ENCODE results near the gene ZNF639.
A peak's percentile ranks its signal among the peaks of the same experiment; 100 is the strongest.
"Not testable (repeated sequence)": the region's sequence is repeated elsewhere in the genome, so short reads cannot be mapped to it uniquely, and the experiment has no call there.

Gene ZNF639, protein sequence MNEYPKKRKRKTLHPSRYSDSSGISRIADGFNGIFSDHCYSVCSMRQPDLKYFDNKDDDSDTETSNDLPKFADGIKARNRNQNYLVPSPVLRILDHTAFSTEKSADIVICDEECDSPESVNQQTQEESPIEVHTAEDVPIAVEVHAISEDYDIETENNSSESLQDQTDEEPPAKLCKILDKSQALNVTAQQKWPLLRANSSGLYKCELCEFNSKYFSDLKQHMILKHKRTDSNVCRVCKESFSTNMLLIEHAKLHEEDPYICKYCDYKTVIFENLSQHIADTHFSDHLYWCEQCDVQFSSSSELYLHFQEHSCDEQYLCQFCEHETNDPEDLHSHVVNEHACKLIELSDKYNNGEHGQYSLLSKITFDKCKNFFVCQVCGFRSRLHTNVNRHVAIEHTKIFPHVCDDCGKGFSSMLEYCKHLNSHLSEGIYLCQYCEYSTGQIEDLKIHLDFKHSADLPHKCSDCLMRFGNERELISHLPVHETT

DNA sequence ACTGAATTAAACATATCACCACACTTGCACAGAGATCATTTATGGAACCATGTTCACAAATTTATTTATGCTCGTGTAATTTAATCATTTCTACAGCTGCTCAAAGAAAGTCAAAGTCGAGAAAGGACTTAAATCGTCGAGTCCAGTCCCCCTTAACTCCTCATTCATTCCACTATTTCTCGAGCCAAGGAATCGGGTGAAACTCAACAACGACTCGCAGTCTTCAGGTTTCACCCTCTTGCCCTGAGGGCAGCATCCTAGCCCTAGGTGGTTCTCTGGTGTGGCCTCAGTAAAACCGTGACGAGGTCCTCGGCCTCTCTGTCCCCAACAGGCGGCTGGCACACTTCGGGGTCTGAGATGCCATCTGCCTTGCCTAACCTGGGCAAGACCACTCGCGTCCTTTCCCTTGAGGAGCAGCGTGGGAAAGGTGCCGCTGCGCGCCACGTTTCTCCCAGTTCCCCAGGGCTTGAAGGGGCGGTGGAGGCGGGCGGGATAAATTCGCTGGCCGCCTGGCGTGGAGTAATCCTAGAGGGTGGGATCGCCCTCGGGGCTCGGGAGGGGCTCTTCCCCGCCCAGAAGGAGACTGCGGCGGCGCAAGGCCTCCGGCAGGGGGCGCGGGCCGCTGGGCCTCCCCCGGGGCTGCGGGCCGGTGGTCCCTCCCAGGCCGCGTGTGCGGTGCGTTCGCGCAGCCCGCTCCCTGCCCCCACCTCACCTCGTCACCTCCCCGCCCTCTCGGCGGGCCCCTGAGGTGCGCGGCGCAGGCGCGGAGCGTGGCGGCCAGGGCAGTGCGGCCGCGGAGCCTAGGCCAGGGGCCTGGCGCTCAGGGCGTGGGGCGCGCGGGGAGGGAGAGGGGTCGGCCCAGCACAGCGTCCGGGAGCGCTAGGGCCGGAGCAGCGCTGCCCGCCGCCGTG lies at the start of gene ZNF639:
Gene ZNF639, plus strand, starts transcription at position 746 of the 911 bp plus-strand sequence. CDS start 5,263 bp downstream, outside the sequence.
- DNase-seq: peak; percentile 82 to 89

DNA sequence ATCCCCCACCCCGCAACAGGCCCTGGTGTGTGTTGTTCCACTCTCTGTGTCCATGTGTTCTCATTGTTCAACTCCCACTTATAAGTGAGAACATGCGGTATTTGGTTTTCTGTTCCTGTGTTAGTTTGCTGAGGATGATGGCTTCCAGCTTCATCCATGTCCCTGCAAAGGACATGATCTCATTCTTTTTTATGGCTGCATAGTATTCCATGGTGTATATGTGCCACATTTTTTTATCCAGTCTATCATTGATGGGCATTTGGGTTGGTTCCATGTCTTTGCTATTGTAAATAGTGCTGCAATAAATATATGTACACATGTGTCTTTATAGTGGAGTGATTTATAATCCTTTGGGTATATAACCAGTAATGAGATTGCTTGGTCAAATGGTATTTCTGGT lies 48.4 kb upstream of the ZNF639 start:
- not testable (repeated sequence) for DNase-seq

DNA sequence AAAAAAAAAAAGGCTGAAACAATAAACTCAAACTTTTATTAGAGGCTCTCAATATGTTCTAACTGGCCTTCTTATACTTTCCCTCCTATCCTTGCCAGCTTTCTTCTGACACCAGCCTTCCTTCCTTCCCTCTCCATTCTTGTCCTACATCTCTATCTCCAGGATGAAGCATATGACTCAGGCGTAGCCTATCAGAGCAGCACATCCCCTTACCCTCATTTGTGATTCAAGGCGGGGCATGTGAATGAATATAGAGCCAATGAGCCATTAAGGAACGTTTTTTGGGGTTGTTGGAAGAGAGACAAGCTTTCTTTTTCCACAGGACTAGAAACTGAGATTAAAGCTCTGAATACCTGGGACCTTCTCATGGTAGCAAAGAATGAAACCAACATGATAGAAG lies 46.8 kb upstream of the ZNF639 start:
- no peak for DNase-seq

DNA sequence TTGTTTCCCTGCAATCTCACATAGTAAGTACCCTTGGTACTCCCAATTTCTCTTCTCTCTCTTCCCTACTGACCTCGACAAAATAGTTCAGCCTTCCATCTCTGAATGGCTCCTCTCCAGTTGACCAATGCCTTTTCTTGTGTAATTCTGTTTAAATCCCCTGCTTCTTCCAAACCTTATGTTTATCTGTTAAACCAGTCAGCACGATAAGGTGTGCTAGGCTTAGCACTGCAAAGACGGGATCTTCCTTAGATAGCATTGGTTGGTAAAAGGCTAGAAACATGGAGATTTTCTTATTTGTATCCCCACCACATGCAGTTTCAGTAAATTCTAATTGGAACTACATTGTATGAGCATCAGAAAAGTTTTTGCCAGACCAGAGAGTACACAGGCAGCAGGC lies 46.1 kb upstream of the ZNF639 start:
- DNase-seq: no peak

DNA sequence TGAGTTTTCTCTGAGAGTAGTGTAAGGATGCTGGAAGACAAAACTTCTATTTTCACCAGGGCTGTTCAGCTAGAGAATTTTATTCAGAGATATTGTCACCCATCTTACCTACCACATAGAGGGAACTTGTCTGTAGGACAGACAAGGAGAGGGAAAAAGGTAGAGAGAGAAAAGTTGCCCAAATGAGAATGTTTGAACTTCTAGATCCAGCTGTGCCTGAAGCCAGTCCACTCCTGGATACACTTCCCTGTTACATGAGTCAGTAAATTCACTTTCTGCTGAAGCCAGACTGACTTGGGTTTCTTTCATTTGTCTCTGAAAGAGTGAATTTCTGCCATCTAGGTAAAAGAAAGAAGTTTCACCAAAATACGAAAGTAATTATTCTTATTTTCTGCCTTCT lies 44.7 kb upstream of the ZNF639 start:
- DNase-seq: no peak

DNA sequence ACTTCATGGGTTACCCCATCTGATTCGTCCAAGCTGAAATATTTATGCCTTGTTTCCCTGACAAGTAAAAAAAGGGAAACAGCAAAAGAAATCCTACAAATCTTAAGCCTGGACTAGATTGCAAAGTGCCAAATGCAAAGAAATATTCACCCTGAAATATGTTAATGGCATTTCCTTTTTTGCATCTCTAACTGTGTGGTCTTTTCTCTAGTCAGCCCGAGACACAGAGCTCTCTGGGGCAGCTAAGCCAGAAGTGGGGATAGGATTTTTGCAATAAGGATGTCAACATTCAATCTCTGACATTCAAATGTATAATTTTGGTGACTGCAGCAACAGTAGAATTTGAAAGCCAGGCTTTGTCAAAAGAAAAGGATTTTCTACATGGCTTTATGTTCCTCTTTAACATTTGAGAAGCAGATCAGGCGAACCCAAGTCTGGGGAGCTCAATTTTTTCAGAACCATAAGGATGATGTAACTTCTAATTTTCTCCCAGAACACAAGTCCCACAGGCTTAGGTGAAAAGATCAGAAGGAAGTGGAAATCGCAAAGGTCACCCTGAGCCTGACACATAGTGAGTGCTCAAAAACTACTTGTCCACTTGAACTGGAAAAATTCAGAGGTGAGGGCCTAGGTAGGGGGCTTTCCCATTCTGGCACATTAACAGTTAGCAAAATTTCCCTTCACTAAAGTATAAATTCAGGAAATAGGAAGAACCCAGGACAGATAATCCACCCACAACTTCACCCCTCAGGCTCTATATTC lies 43.7 kb upstream of the ZNF639 start:
- no peak for DNase-seq

DNA sequence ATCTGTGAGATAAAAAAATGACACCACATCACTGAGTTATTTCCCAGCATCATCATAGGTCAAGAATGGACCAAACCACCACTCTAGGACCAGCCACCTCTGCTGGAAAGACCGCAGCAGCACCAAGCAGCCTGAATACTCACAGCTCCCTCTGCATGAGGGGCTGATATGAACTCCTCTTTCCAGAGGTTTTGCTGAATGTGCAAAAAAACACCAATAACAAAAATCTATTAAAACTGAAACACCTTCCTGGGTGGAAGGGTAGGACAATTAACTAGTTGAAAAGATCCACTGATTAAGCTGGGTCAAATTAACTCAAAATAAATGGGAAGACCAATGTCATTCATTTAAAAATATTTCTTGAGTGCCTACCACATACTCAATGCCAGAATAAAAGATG lies 43.0 kb upstream of the ZNF639 start:
- DNase-seq: no peak

DNA sequence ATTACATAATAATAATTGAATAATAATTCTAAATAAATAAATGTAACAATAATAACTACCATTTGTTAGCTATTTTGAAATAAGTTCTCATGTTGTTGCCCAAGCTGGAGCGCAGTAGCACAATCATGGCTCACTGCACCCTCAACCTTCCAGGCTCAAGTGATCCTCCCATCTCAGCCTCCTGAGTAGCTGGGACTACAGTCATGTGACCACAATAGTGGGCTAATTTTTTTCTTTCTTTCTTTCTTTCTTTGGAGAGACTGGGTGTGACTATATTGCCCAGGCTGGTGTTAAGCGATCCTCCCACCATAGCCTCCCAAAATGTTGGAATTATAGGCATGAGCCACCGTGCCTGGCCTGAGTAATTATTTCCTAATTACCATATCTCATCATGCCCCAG lies 41.0 kb upstream of the ZNF639 start:
- DNase-seq: no peak

DNA sequence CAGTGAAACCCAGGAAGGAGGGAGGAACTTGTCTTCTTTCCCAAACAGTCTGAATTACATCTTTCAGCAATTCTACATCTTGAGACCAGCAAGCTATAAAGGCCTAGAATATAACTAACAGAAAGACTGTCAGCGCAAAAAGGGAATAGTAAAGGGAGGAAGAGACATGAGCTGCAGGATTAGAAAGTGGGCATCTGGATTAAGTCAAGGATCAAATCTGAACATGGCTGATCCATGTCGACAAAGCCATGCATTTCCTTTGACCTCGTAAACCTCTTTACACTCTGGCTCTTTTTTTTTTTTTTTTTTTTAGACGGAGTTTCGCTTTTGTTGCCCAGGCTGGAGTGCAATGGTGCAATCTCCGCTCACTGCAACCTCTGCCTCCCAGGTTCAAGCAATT lies 36.5 kb upstream of the ZNF639 start:
- DNase-seq: no peak

DNA sequence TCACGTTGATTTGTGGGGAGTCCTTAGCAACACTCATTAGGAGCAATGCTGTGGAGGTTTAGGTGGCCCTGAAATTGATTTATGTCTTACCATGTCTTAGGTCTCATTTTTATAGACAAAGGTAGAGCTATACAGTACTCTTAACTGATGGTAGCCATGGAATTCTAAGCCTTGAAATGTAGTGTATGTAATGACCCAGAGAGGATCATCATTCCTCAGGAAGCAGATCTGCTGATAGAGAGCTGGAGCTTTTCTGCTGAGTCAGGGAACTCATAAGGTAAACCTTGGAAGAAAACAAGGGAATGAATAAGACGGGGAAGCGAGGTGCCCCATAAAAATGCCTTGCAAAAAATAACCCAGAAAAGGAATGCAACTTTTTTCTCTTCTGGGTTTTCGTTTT lies 34.0 kb upstream of the ZNF639 start:
- DNase-seq: no peak

DNA sequence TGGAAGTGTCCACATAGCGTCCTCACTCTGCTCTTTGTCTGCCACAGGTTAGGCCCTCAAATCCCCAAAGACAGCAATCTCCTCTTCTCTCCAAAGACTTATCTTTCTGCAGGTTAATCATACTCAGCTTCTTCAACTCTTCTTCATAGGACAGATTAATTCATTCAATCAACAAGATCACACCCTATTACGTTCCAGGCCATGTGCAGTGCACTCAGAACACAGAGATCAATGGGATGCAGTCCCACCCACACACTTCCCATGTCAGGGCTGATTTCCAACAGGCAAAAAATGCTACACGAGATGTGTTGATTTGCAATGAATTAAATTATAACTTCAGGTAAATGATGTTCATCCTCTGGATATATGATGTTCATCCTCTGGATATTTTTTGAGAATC lies 33.5 kb upstream of the ZNF639 start:
- DNase-seq: no peak

DNA sequence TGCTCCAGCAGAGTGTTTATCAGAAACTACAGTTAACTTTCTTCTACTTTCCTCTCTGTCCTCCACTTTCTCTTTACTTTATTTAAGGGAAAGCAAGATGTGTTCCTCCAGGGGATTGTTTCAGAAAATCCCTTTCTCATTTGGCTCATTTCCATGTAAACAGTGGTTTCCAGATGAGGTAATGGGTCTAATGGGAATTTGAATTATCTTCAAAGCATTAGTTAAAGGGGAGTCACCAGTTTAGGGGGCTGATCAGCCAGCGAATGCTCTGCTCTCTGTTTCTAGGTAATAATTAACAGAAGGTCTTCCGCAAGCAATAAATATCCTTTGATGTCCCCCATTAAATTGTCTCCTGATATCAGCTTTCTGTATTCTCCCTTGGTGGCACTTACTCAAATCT lies 30.4 kb upstream of the ZNF639 start:
- DNase-seq: no peak

DNA sequence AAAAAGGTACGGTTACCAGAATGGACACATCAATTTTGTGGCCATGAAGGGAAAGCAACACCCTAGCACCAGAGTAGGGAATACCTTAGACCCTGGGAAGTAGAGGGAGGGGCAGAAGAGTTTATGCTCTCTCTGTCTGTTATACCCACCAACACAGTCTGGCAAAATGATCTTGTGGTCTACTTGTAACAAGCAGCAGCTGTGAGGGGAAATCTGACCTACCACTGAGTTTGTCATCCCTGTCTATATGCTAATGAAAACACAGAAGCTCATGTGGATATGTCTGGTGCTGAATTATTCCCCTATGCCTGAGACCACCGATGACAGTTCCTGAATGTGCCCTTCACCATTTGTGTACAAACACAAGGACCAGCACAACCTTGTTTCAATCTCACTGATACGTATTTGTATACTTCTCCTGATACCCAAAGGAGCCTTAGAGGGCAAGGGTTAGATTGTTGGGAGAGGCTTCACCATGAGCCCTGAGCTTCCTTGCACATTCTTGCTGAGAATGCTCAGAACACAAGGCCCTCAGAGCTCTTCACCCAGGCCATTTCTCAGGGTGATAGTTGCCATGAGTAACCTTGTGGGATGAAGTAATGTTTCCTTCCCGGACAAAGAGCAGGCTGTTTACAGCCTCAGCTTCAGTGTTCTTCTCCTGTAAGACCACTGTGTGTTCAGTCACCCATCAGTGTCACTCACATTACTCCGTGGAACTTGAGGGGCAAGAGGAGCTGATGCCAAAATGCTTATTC lies 24.7 kb upstream of the ZNF639 start:
- DNase-seq: no peak

DNA sequence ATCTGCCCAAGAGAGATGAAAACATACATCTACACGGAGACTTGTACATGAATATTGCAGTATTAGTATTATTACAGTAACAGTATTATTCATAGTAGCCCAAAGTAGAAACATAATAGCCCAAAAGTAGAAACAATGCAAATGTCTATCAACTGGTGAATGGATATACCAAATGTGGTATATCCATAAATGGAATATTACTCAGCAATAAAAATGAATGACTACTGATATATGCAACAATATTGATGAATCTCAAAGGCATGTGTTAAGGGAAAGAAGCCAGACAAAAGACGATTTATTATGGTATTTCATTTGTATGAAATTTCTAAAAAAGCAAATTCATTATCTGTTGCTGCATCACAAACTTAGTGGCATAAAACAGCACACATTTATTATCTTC lies 23.5 kb upstream of the ZNF639 start:
- no peak for DNase-seq

DNA sequence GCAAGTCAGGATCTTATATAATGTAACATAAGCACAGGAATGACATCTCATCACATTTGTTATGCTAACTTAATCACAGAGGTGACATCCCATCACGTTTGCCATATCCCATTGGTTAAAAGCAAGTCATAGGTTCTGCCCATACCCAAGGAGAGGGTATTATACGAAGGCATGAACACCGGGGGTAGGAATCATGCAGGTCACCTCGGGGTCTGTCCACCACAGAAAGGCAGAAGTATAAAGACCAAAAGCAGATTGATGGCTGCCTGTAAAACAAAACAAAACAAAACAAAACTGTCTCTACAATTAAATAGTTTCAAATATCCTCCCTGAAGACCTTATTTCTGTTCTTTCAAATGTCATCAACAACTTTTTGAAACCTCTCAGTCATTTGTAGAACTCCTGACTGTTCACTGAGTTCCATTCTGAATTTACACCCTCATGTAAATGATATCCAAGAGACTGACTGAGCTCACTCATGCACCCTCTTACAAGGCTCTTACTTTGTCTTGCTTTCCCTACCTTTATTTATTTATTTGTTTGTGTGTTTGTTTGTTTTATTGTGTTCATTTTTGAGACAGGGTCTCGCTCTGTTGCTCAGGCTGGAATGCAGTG lies 22.7 kb upstream of the ZNF639 start:
- DNase-seq: no peak

DNA sequence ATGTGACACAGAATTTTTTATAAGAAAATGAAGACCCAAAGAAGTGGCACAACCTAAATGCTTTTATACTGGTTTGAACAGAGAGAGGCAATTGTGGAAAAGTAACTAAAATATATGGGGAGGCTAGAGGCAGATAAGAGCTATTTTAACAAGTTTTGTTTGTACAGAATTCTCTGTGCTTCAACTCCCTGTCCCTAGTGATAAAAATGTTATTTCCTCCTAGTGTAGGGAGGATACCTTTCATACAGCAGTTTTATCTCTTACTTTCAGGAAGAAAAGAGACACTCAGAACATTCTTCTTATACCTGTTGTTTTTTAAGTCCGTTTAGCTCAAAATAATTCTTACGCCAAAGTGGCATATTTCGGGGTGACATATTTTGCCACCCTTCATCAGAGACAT lies 21.2 kb upstream of the ZNF639 start:
- DNase-seq: no peak

DNA sequence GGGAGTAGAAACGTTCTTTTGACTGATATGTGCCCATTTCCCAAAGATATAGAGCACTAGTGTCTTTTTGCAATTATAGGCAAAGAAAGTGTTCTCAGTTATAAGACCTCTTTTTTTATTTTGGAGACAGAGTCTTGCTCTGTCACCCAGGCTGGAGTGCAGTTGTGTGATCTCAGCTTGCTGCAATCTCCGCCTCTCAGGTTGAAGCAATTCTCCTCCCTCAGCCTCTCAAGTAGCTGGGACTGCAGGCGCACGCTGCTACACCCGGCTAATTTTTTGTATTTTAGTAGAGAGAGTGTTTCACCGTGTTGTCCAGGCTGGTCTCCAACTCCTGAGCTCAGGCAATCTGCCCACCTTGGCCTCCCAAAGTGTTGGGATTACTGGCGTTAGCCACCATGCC lies 20.7 kb upstream of the ZNF639 start:
- no peak for DNase-seq

DNA sequence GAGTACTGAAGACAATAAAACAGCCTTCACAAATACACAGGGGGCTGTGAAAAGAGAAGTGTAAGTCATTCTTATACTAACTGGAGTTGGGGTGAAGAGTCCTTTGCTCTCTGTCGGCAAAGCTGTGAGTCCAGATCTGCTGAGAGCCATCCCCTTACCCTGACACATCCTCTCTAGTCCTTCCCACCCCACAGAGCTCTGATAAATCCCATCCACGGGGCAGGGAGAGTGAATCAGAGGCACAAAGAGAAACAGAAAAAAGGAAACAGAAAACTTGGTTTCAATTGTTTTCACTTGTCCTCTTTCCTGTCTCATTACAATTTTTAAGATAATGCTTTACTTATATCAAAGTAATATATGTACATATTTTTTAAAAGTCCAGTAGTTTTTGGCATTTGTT lies 18.2 kb upstream of the ZNF639 start:
- no peak for DNase-seq

DNA sequence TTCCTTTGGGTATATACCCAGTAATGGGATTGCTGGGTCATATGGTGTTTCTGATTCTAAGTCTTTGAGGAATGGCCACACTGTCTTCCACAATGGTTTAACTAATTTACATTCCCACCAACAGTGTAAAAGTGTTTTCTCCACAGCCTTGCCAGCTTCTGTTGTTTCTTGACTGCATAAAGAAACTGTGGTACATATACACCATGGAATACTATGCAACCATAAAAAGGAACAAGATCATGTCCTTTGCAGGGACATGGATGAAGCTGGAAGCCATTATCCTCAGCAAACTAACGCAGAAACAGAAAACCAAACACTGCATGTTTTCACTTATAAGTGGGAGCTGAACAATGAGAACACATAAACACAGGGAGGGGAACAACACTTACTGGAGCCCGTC lies 15.5 kb upstream of the ZNF639 start:
- DNase-seq: not testable (repeated sequence)

DNA sequence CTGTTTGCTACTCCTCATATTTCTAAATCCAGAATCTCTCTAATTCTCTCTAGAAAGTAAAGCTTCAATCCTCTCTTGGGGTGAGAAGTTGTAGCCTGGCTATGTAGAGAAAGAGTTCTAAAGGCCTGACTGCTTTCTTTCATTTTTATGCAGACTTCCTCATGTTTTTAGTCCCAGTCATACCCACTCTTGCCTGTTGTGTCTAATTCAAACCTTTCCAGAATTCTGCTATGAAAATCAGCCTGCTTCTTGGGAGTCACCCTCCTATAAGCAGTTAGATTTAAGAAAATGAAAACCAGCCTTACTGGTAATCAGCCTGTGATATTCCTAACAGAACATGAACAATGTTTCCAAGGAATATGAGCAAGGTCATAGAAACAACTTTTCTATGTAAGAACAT lies 14.8 kb upstream of the ZNF639 start:
- DNase-seq: no peak

DNA sequence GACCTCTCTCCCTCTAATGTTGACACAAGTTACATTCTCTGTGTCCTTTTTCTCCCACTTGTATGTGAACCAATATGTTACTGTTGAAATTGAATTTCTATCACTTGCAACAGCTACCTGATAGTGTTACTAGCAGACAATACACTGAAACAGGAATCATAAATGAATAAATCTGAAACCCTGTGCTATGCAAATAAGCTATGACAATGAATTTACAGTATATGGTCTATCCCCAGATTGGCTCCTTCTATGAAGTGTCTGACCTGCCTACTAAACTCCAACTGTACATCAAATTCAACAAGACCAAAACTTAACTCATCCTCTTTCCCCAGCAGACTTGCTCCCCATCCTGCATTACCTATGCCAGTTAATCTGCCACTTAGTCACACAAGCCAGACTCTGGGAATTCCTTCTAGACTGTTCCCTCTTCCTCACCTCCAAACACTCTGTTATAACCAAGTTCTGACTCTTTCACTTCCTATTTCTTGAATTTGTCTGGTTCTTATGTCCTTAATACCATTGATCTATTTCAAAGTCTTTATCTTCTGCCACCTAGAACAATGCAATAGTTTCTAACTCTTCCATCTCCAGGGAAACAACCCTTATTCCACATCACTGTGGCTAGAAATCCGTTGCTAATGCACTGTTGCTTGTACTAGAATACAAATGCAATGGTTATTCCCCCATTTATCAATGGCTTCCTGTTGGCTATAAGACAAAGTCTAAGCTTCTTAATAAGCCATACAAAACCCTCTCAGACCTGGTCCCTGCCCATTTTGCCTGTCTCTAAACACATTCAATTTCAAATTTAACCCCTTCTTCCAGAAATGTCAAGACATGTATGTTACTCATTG lies 13.4 kb upstream of the ZNF639 start:
- no peak for DNase-seq

All from NCI-H1930 (cell line).